ENCODE data around the gene TNFAIP3.

The TNFAIP3 gene

GRCh38 chr6:137866200-137866913 lies 702 bp upstream of the TNFAIP3 start:
- DNase-seq, result peak; percentile 60

DNA sequence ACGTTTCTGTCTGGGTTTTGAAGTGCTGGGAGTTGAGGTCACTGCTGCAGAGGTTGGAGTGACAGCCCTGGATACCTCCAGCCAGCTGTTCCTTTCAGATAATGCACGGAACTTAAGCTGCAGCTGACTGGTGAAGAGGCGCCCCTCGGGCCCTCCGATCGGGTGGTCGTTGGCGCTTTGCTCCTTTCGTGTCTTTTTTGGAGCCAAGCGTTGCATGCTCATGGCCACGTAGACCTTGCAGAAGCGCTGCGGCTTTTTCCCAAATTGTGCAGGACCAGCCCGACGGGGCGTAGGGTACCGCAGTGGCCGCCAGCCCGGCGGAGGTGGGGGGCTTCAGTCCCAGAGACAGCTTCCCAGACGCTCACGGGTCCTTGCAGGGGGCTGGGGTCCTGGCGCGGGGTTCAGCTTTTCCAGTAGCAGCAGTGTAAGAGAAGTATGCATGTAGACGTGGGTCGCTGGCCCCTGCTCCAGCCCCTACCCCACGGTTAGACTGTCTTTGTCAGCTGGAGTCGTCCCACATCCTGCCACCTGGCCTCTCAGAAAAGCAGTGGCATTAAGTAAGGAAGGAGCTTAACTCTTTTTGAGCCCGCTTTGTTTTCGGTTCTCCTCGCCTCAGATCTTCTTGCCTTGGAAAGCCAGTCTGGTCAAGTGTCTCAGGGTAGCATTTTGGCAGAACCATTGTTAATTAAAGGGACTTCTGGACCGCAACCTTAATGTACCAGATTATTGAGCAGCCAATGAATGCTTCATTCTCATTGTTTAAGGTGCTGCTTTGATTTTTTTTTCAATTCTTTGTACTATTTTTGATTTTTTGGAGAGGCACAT lies 838 bp downstream of the TNFAIP3 start:
- DNase-seq, result no peak

- DNase-seq, result no peak
Measured at GRCh38 chr6:137868721-137869548, 1.9 kb downstream of the TNFAIP3 start.

- no peak for DNase-seq
Measured at GRCh38 chr6:137869549-137870307, 2.7 kb downstream of the TNFAIP3 start.

DNA sequence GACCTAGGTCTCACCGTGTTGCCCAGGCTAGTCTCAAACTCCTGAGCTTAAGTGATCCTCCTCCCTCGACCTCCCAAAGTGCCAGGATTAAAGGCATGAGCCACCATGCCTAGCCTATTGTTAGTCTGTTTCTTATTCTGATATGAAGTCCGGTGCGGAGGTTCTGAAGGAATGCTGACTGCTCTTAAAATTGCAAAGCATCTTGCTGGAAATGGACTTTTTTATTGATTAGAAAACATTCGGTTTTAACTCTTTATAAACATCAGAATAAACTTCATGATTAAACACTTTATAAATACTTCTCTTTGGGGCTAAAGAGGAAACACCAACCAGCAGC lies 3.2 kb downstream of the TNFAIP3 start:
- DNase-seq, result no peak

DNA sequence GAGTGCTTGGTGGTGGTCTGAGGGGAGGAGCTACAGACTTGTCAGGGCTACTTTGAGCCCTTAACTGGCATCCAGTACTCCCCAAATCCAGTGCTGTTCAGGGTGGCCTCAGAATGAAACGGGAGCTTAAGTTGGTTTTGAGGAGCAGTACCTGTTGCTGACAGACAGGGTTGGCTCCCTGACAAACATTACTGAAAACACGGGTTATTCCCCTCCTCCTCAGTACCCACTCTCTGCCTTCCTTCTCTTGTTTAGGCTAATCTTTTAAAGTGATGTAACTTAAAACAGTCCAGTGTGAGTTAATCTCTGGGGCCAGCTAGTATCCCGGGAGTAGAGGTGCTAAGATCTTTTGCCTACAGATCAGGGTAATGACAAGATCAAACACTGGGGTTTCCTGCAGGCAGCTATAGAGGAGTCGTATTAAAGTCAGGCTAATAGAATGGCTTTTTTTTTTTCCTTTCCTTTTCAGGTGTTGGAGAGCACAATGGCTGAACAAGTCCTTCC lies 3.7 kb downstream of the TNFAIP3 start:
- no peak for DNase-seq

DNA sequence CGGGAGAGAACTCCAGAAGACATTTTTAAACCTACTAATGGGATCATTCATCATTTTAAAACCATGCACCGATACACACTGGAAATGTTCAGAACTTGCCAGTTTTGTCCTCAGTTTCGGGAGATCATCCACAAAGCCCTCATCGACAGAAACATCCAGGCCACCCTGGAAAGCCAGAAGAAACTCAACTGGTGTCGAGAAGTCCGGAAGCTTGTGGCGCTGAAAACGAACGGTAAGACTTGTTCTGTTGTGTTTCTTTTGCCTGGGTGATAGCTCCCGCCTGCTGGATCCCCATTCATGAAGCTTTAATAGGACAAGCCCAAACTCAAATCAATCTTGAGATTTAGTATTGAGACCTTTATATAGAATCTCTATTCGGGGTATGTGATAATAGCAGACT lies 4.2 kb downstream of the TNFAIP3 start:
- DNase-seq, result no peak

GRCh38 chr6:137871831-137872454 lies 4.9 kb downstream of the TNFAIP3 start:
- DNase-seq, result no peak

- DNase-seq, result no peak
Measured at GRCh38 chr6:137872581-137873115, 5.6 kb downstream of the TNFAIP3 start.

GRCh38 chr6:137873273-137873762 lies 6.3 kb downstream of the TNFAIP3 start:
- no peak for DNase-seq

GRCh38 chr6:137874204-137875057 lies 7.4 kb downstream of the TNFAIP3 start:
- DNase-seq, result no peak

DNA sequence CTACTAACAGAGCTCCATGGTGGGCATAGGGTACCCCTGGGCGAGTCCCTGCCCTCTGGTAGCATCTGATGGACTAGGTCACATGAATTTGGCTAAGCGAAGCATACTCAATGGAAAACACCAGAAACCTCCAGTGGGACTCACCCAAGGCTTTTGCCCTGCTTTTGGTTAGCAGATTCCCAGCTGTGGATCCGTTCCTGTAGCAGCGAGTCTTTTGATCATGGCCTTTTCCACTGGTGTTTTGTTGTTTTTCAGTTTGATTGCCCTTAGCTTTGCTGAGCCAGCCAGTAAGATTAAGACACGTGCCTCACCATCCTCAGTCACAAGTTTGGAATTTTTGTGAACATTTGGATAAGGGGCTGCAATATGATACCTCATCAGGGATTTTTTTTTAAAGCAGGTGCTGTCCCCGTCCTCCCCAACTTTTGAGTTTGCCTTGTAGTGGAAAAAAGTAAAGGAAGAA lies 8.0 kb downstream of the TNFAIP3 start:
- no peak for DNase-seq

DNA sequence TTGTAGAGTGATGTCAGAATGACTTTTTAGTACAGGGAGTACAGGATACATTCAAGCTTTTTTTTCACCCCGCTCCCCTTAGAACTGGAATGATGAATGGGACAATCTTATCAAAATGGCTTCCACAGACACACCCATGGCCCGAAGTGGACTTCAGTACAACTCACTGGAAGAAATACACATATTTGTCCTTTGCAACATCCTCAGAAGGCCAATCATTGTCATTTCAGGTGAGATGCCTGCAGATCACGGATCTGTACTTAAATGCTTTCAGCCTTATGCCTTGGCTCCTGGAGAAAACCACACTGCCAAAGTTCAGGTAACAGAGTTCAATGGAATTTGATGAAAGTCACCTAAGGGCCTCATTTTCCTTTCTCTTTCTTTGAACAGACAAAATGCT lies 8.5 kb downstream of the TNFAIP3 start:
- DNase-seq, result no peak

- DNase-seq, result no peak
Measured at GRCh38 chr6:137876547-137876946, 9.5 kb downstream of the TNFAIP3 start.

GRCh38 chr6:137877113-137877512 lies 10.1 kb downstream of the TNFAIP3 start:
- no peak for DNase-seq

DNA sequence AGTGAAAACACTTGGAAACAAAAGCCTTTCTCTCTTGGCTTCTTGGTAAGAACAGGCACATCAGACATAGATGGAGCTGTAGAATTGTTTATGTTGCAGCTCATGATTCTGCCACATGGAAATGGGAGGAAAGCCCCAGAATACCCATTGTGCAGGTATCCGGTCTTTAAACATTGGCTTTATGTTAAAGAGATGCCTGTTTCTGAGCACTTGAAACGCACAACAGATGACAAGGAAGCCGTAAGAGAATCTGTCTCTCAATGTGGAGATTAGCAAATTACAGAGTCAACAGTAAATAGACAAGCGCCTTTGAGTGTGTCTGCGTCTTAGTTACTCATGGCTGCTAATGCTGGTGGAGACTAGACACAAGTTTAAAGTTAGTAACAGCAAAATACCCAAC lies 10.5 kb downstream of the TNFAIP3 start:
- DNase-seq, result no peak

GRCh38 chr6:137878029-137878428 lies 11.0 kb downstream of the TNFAIP3 start:
- DNase-seq, result no peak

- no peak for DNase-seq
Measured at GRCh38 chr6:137878486-137879285, 11.6 kb downstream of the TNFAIP3 start.

DNA sequence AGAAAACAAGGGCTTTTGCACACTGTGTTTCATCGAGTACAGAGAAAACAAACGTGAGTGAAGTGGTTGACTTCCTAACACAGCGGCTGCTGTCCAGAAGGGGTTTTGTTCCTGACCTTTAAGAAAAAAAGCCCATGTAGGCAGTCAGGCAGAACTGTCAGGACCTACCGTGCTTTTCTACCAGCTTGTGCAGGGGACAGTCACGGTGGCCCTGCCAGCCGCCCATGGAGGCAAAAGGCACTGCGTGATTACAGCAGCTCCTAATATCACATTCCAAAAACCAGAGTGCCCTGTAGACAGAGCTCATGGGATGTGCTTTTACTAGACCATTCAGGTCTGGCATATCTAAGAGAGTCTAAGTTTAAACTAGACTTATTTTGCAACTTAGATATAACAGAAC lies 12.2 kb downstream of the TNFAIP3 start:
- DNase-seq, result no peak
